GM23338 (cell line): ENCODE results near the gene ZG16B. TPM values are rescaled to one million over a fixed set of nuclear protein-coding genes. Genes with fewer than 3 reads are reported as not detected.

Source experiments
- ATAC-seq: fragments of 200-7000 bp; cut with Tn5 transposase; 3 replicates; pipeline ENCODE4 v1.9.1; 2020
- DNase-seq: peaks from one replicate; pipeline ENCODE4 v3.0.0-alpha.2; 2015; ENCODE audit warnings: low spot score
- H2AFZ ChIP-seq: fragments of 200-600 bp; sonication (generic); 2 replicates; pipeline ENCODE4 v1.8.0; 2016; ENCODE audit warnings: antibody characterized with exemption, mild to moderate bottlenecking, moderate library complexity
- H3F3A ChIP-seq: fragments of 200-600 bp; sonication (generic); replicated peaks from 2 replicates; pipeline ENCODE4 v1.8.0; 2017; ENCODE audit warnings: antibody characterized with exemption, mixed run types, low read depth
- H3K27ac ChIP-seq: fragments of 200-600 bp; sonication (generic); 2 replicates; pipeline ENCODE4 v1.6.1; 2016; ENCODE audit warnings: low read depth
- H3K27me3 ChIP-seq: fragments of 200-600 bp; sonication (generic); 2 replicates; pipeline ENCODE4 v1.8.0; 2016; ENCODE audit warnings: mild to moderate bottlenecking, mixed run types, moderate library complexity; ENCODE audit not compliant: insufficient read depth
- H3K36me3 ChIP-seq: fragments of 200-600 bp; sonication (generic); 2 replicates; pipeline ENCODE4 v1.8.0; 2016; ENCODE audit warnings: mild to moderate bottlenecking; ENCODE audit not compliant: insufficient read depth
- H3K4me1 ChIP-seq: fragments of 200-600 bp; sonication (generic); 2 replicates; pipeline ENCODE4 v1.8.0; 2016; ENCODE audit warnings: mild to moderate bottlenecking, moderate library complexity; ENCODE audit not compliant: insufficient read depth
- H3K4me2 ChIP-seq: fragments of 200-600 bp; sonication (generic); 2 replicates; pipeline ENCODE4 v1.7.1; 2017; ENCODE audit warnings: mixed run types
- H3K4me3 ChIP-seq: fragments of 200-600 bp; sonication (generic); 2 replicates; pipeline ENCODE4 v1.6.1; 2016; ENCODE audit warnings: mixed run types
- H3K79me2 ChIP-seq: fragments of 200-600 bp; sonication (generic); replicated peaks from 2 replicates; pipeline ENCODE4 v1.8.0; 2017; ENCODE audit warnings: mild to moderate bottlenecking; ENCODE audit not compliant: insufficient read depth
- H3K9me2 ChIP-seq: fragments of 200-600 bp; sonication (generic); 2 replicates; pipeline ENCODE4 v1.8.0; 2017; ENCODE audit not compliant: insufficient read depth
- H4K20me1 ChIP-seq: fragments of 200-600 bp; sonication (generic); replicated peaks from 2 replicates; pipeline ENCODE4 v1.8.0; 2017; ENCODE audit warnings: mild to moderate bottlenecking; ENCODE audit not compliant: insufficient read depth
- H3K27ac Mint-ChIP-seq: 2 replicates; pipeline ENCODE4 v1.8.0; 2020; ENCODE audit warnings: inconsistent platforms, mild to moderate bottlenecking, moderate library complexity, mixed read lengths
- H3K27me3 Mint-ChIP-seq: 3 replicates; pipeline ENCODE4 v1.8.0; 2022; ENCODE audit warnings: low read depth, mild to moderate bottlenecking, moderate library complexity, mixed read lengths, inconsistent platforms; ENCODE audit not compliant: insufficient read depth, poor library complexity
- H3K36me3 Mint-ChIP-seq: 3 replicates; pipeline ENCODE4 v1.8.0; 2021; ENCODE audit warnings: low read depth, mild to moderate bottlenecking, inconsistent platforms, moderate library complexity, mixed read lengths
- H3K4me1 Mint-ChIP-seq: 3 replicates; pipeline ENCODE4 v1.8.0; 2020; ENCODE audit warnings: mild to moderate bottlenecking, inconsistent platforms, mixed read lengths
- H3K4me3 Mint-ChIP-seq: 3 replicates; pipeline ENCODE4 v1.8.0; 2021; ENCODE audit warnings: moderate library complexity, mild to moderate bottlenecking, inconsistent platforms, mixed read lengths
- H3K9me3 Mint-ChIP-seq: 3 replicates; pipeline ENCODE4 v1.8.0; 2020; ENCODE audit warnings: moderate library complexity, mild to moderate bottlenecking, inconsistent platforms, mixed read lengths
- CREB1 ChIP-seq: fragments of 250-450 bp; sonication (Bioruptor Pico); IDR thresholded peaks from 2 replicates; pipeline ENCODE4 v1.5.0; 2020; ENCODE audit warnings: low read depth, mild to moderate bottlenecking, moderate library complexity
- CTCF ChIP-seq, 2 experiments: fragments of 200-600 bp in 1 of 2; sonication (generic) in 1 of 2; conservative IDR thresholded peaks; 2 replicates each; pipeline versions ENCODE4 v1.5.1 to v1.6.1; 2016 to 2017; ENCODE audit warnings: antibody characterized with exemption in 2 of 2, low read depth in 2 of 2, mild to moderate bottlenecking in 2 of 2, moderate library complexity in 1 of 2
- ETS1 ChIP-seq: IDR thresholded peaks from 2 replicates; pipeline ENCODE4 v1.6.1; 2016; ENCODE audit warnings: antibody characterized with exemption
- EZH2phosphoT487 ChIP-seq: fragments of 200-600 bp; sonication (generic); IDR thresholded peaks from one replicate; pipeline ENCODE4 v1.8.1; 2018; ENCODE audit warnings: antibody characterized with exemption; ENCODE audit not compliant: unreplicated experiment
- JUNB ChIP-seq: IDR thresholded peaks from one replicate; pipeline ENCODE4 v1.6.1; 2016; ENCODE audit warnings: antibody characterized with exemption; ENCODE audit not compliant: unreplicated experiment
- NANOG ChIP-seq: IDR thresholded peaks from 2 replicates; pipeline ENCODE4 v1.6.1; 2016; ENCODE audit warnings: antibody characterized with exemption, borderline replicate concordance
- POLR2AphosphoS5 ChIP-seq: IDR thresholded peaks from 2 replicates; pipeline ENCODE4 v1.6.1; 2016; ENCODE audit warnings: antibody characterized with exemption, low read depth
- REST ChIP-seq: IDR thresholded peaks from one replicate; pipeline ENCODE4 v1.6.1; 2018; ENCODE audit warnings: antibody characterized with exemption; ENCODE audit not compliant: unreplicated experiment
- ZNF331 ChIP-seq: fragments of 250-450 bp; sonication (Bioruptor Pico); IDR thresholded peaks from 2 replicates; pipeline ENCODE4 v1.5.0; 2020; ENCODE audit warnings: low read depth, mild to moderate bottlenecking, moderate library complexity
- polyA plus RNA-seq: library from polyadenylated mRNA; unstranded; fragments of >200 nt; fragmentation: Nextera tagmentation; extraction: Ambion mirVana; gene quantifications from 2 replicates; pipeline ENCODE4 v1.2.1, GENCODE V29; 2016
- total RNA-seq: library from RNA; depleted of rRNA; stranded (reverse); fragments of >200 nt; shearing (Covaris generic); gene quantifications from 2 replicates; pipeline ENCODE4 v1.2.3, GENCODE V29; 2014

ZG16B gene
- total and polyA plus RNA-seq, 2 experiments from 2014 or later: not detected

GRCh38 chr16:2795395-2796143, 34.5 kb upstream of the ZG16B start (continued):
- TF ChIP-seq CREB1 (CRISPR knock-in tag) (no peak), ZNF331 (CRISPR knock-in tag) (no peak)

GRCh38 chr16:2798723-2799204, 31.3 kb upstream of the ZG16B start:
- no peaks in the 10 kb centered on the region for H4K20me1 ChIP-seq
- ATAC-seq: peak; percentile 23
- H3K27me3 ChIP-seq: no peaks in the 10 kb centered on the region
- no peaks in the 10 kb centered on the region for H3K4me1 ChIP-seq
- H3K27ac Mint-ChIP-seq: no peak overlapping the region
- H3K36me3 Mint-ChIP-seq: no peaks in the 10 kb centered on the region
- no peak overlapping the region for H3K4me2 ChIP-seq
- H3K9me2 ChIP-seq: no peaks in the 10 kb centered on the region
- H3K4me1 Mint-ChIP-seq: no peaks in the 10 kb centered on the region
- peaks cover 8% of the 10 kb centered on the region; the same call in 2 of the 3 replicates for H3K9me3 Mint-ChIP-seq
- H3F3A ChIP-seq: no peaks in the 10 kb centered on the region
- TF ChIP-seq JUNB (no peak), EZH2phosphoT487 (no peak), REST (no peak), POLR2AphosphoS5 (no peak)
- H3K36me3 ChIP-seq: no peaks in the 10 kb centered on the region
- peaks cover 9% of the 10 kb centered on the region for H3K27me3 Mint-ChIP-seq
- no peak overlapping the region for H3K27ac ChIP-seq
- peak overlapping the region; percentile 56; the same call in 1 of the 2 replicates for H2AFZ ChIP-seq
- H3K4me3 Mint-ChIP-seq: no peak overlapping the region
- H3K79me2 ChIP-seq: no peaks in the 10 kb centered on the region
- no peak for DNase-seq
- H3K4me3 ChIP-seq: no peak overlapping the region

GRCh38 chr16:2799205-2799858, 30.8 kb upstream of the ZG16B start:
- H3K4me3 Mint-ChIP-seq: no peak overlapping the region
- DNase-seq (no peak), ATAC-seq (no peak)
- no peak overlapping the region for H3K4me3 ChIP-seq
- no peaks in the 10 kb centered on the region for H4K20me1 ChIP-seq
- H3K9me3 Mint-ChIP-seq: peaks cover 8% of the 10 kb centered on the region; the same call in 2 of the 3 replicates
- H3K36me3 ChIP-seq: no peaks in the 10 kb centered on the region
- no peaks in the 10 kb centered on the region for H3K79me2 ChIP-seq
- H3K27me3 Mint-ChIP-seq: peaks cover 10% of the 10 kb centered on the region
- no peaks in the 10 kb centered on the region for H3K4me1 Mint-ChIP-seq
- H3K4me1 ChIP-seq: no peaks in the 10 kb centered on the region
- no peaks in the 10 kb centered on the region for H3K27me3 ChIP-seq
- H3K27ac ChIP-seq: no peak overlapping the region
- peak overlapping the region; percentile 56; the same call in 1 of the 2 replicates for H2AFZ ChIP-seq
- no peak overlapping the region for H3K4me2 ChIP-seq
- no peak overlapping the region for H3K27ac Mint-ChIP-seq
- no peaks in the 10 kb centered on the region for H3F3A ChIP-seq
- H3K36me3 Mint-ChIP-seq: no peaks in the 10 kb centered on the region
- no peaks in the 10 kb centered on the region for H3K9me2 ChIP-seq
- TF ChIP-seq CTCF (conservative IDR thresholded peaks at IDR 0.05; ENCODE audit: low read depth in 2 of 2): no peak
- TF ChIP-seq NANOG: no peak
- TF ChIP-seq ETS1: no peak
- no peak for TF ChIP-seq REST
